Colonic mucosa (tissue), 4 donors: ENCODE data around the gene DYSF. TPM values are rescaled to one million over a fixed set of nuclear protein-coding genes. Genes with fewer than 3 reads are reported as not detected.

ENCODE experiments used
- DNase-seq: peaks from one replicate; pipeline ENCODE4 v3.0.0-alpha.2; 2020
- H3K27ac ChIP-seq: fragments of 200-600 bp; one replicate; pipeline ENCODE4 v1.8.0; 2021
- H3K27me3 ChIP-seq: fragments of 200-600 bp; one replicate; pipeline ENCODE4 v1.8.0; 2021
- H3K36me3 ChIP-seq: fragments of 200-600 bp; one replicate; pipeline ENCODE4 v1.8.0; 2021
- H3K4me1 ChIP-seq: fragments of 200-600 bp; one replicate; pipeline ENCODE4 v1.8.0; 2021; ENCODE audit warnings: mild to moderate bottlenecking
- H3K4me3 ChIP-seq: fragments of 200-600 bp; one replicate; pipeline ENCODE4 v1.8.0; 2021
- H3K9ac ChIP-seq, 2 donors: one replicate each; pipeline ENCODE4 v1.7.0; 2013; ENCODE audit warnings: control low read depth in 2 of 2, low read depth in 2 of 2, low read length in 2 of 2
- H3K9me3 ChIP-seq: fragments of 200-600 bp; one replicate; pipeline ENCODE4 v1.8.0; 2021
- intact Hi-C: fragments of 100-400 bp; cut with DNase I; formaldehyde crosslinking; loops from one replicate; pipeline ENCODE4 v1.14.1; 2022
- total RNA-seq, 2 donors: library from RNA; stranded (reverse); fragmentation: NEBNext Ultra II Directional in 1 of 2; extraction: Animal tissue kit (Norgen Biotek cat#: 25700) in 1 of 2; gene quantifications; one replicate each; pipeline ENCODE4 v1.2.1, GENCODE V29; 2021
- TF ChIP-seq, protein P1 (sequence below): fragments of 200-600 bp; IDR thresholded peaks from one replicate; pipeline ENCODE4 v1.8.0; 2022; ENCODE audit warnings: antibody characterized with exemption, mild to moderate bottlenecking
- donor health status: healthy.
- donor health status: DM: no; HTN: no; CAD: no.
- donor health status: DM: no; HTN: no; CAD: no.

Gene DYSF
- total RNA-seq, 2 donors from 2014 or later, result 2.4 to 7.5 TPM

DNA sequence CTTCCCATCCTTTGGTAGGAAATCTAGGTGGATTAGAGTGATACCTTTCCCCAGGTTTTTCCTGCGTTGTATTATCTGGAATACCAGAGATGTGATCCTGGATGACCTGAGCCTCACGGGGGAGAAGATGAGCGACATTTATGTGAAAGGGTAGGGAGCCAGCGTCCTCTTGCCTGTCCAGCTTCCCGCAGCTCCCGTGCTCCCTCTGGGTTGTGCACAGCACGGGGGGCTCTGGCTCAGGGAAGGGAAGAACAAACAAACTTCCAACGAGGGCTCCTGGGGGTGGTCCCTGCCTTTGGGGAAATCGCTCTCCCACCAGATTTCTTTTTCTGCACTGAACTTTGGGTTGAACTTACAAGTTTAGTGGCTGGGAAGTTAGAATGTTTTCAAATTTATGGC lies 215.7 kb downstream of the DYSF start:
- no peak for DNase-seq

DNA sequence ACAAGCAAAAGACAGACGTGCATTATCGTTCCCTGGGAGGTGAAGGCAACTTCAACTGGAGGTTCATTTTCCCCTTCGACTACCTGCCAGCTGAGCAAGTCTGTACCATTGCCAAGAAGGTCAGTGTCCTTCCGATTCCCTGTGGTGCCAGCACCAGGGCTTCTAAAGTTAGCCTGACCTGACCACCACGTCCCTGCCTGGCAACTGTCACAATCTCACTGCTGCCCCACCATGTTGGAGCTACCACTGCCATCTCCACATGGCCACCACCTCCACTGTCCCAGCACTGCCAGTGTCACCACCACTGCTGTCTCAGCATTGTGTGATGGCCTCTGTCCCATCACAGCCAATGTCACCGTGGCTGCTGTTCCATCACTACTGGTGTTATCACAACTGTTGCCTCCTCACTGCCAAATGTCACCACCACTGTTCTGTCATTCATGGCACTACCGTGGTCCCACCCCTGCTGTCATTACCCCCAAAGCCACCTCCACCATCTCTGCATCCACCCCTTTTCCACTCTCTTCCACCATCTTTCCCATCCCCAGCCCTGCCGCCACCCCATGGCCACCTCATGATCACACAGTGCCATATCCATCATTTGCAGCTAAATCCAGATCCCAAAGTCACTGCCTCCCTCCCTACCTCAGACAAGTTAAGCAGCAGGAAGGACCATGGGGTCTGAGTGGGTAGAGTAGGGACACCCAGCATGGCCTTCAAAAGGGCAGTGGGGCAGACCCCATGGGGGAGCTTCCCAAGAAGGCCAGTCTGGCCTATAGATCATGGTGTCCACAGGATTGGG lies 216.5 kb downstream of the DYSF start:
- no peak for DNase-seq
- Histone ChIP-seq H3K27me3 (no peaks in the 10 kb centered on the region), H3K9me3 (no peaks in the 10 kb centered on the region), H3K27ac (no peak overlapping the region), H3K9ac (no peak overlapping the region), H3K36me3 (no peaks in the 10 kb centered on the region), H3K4me1 (no peaks in the 10 kb centered on the region), H3K4me3 (no peak overlapping the region)
- intact Hi-C loops, result no loop called here
- TF ChIP-seq, protein P1, sequence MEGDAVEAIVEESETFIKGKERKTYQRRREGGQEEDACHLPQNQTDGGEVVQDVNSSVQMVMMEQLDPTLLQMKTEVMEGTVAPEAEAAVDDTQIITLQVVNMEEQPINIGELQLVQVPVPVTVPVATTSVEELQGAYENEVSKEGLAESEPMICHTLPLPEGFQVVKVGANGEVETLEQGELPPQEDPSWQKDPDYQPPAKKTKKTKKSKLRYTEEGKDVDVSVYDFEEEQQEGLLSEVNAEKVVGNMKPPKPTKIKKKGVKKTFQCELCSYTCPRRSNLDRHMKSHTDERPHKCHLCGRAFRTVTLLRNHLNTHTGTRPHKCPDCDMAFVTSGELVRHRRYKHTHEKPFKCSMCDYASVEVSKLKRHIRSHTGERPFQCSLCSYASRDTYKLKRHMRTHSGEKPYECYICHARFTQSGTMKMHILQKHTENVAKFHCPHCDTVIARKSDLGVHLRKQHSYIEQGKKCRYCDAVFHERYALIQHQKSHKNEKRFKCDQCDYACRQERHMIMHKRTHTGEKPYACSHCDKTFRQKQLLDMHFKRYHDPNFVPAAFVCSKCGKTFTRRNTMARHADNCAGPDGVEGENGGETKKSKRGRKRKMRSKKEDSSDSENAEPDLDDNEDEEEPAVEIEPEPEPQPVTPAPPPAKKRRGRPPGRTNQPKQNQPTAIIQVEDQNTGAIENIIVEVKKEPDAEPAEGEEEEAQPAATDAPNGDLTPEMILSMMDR, result no peak

More for the DNA sequence above, 215.7 kb downstream of the DYSF start:
- no peak overlapping the region for H3K9ac ChIP-seq
- H3K4me3 ChIP-seq, result no peak overlapping the region
- H3K27me3 ChIP-seq, result no peaks in the 10 kb centered on the region
- H3K27ac ChIP-seq, result no peak overlapping the region
- H3K36me3 ChIP-seq, result no peaks in the 10 kb centered on the region
- intact Hi-C loops, result no loop called here
- TF ChIP-seq, protein P1, result no peak
- no peaks in the 10 kb centered on the region for H3K9me3 ChIP-seq
- no peaks in the 10 kb centered on the region for H3K4me1 ChIP-seq

DNA sequence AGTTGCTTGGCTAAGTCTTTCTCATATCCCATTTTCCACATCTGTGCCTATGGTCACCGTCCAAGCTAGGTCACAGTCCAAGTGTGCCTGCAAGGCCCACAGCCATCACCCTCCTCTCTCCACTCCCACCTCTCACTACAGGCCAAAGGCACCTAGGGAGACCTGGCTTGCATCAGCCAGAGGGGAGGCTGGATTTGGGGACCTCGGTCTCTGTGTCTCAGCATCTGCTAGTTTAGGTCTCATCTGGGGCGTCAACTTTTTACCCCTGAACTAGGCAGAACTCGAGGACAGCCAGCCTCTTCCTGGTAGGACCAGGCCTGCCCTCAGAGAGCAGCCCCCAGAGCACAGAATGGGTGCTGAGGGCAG lies 217.1 kb downstream of the DYSF start:
- intact Hi-C loops, result no loop called here
- Histone ChIP-seq H3K4me1 (no peaks in the 10 kb centered on the region), H3K9ac (no peak overlapping the region), H3K27me3 (no peaks in the 10 kb centered on the region), H3K36me3 (no peaks in the 10 kb centered on the region), H3K9me3 (no peaks in the 10 kb centered on the region), H3K4me3 (no peak overlapping the region), H3K27ac (no peak overlapping the region)
- TF ChIP-seq, protein P1, result no peak
- DNase-seq, result no peak

DNA sequence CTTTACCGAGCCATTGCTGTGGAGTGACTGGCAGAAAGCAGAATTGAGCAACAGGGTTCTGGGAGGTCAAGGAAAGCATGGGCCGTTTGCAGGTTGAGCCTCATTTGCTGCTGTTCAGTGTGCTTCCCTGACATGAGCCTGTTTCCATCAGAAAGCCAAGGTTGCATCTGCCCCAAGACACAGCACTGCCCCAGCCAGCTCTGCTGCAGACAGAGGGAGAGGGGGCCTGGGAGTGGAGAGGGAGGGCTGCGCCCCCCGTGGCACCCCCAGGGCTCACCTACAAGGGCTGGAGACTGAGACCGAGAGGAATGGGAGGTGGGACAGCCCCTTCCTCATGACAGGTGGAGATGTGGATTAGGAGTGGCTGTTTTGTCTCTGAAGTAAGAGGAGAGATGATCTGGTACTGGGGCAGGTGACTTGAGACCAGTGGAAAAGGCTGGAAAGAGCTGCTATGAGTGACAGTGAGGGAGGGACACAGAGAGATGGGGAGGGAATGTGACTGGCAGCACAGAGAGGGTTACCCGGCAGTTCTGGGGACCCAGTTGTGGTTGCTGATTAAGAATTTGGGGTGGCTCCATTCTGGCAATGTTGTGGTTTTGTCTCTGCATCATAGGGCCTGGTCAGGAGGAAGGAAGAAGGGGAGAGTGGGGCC lies 218.0 kb downstream of the DYSF start:
- Histone ChIP-seq H3K4me1 (no peaks in the 10 kb centered on the region), H3K4me3 (no peak overlapping the region), H3K27ac (no peak overlapping the region), H3K9ac (no peak overlapping the region), H3K36me3 (no peaks in the 10 kb centered on the region), H3K9me3 (no peaks in the 10 kb centered on the region), H3K27me3 (no peaks in the 10 kb centered on the region)
- no peak for DNase-seq
- TF ChIP-seq, protein P1, result no peak
- intact Hi-C loops, result no loop called here

DNA sequence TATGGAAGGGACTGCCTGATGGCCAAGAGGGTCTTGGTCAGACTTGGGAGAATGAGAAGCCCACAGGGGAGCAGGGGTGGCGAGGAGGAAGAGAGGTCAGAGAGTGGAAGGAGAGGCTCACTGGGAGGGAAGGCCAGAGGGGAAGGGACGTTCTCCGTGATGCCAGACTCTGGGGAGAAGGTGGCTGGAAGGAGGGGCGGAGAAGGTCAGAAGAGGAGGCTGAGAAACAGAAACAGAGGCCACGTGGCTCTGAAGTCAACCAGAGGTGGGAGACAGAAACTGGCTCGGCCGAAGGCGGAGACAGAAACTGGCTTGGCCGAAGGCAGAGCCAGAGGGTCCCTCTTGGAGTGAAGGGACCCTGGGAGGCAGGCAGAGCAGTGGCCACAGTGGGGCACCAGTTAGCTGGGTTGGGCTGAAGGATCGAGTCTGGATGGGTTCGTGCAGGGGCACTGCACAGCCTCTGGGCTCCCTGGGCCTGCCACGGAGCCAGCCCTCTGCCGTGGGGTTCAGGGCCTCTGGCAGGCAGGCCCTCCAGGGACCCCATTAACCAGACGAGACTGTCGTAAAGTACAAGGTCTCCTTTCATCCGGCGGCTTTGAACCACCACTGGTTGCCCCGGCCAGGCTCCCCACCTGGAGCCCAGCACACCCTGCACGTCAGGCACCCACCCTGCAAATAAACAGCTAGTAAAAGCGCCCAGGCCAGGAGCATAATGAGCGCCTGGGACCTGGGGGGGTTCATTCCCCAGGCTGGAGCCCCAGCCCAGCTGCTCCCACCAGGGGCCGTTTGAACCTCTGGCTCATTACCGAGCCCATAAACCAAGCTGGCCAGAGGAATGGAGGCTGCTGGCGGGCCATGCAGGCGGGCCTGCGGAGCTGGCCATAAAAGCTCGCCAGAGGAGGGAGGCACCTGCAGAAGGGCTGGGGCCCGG lies 218.8 kb downstream of the DYSF start:
- no peaks in the 10 kb centered on the region for H3K27me3 ChIP-seq
- TF ChIP-seq, protein P1, result no peak
- no peak overlapping the region for H3K27ac ChIP-seq
- H3K9me3 ChIP-seq, result no peaks in the 10 kb centered on the region
- intact Hi-C loops, result no loop called here
- no peak overlapping the region for H3K9ac ChIP-seq
- H3K4me3 ChIP-seq, result no peak overlapping the region
- no peaks in the 10 kb centered on the region for H3K36me3 ChIP-seq
- DNase-seq, result peak; percentile 32
- H3K4me1 ChIP-seq, result no peaks in the 10 kb centered on the region
